Smooth muscle cell (in vitro differentiated cells): ENCODE results near the gene SHC3. TPM values are rescaled to one million over a fixed set of nuclear protein-coding genes. Genes with fewer than 3 reads are reported as not detected.
A peak's percentile ranks its signal among the peaks of the same experiment; 100 is the strongest.

Experiments used
- DNase-seq: peaks from one replicate; lab custom pipeline; 2025; ENCODE audit not compliant: unreplicated experiment; lab: John Stamatoyannopoulos, UW
- H2AFZ ChIP-seq: fragments of 200-600 bp; sonication (generic); 2 replicates; pipeline ENCODE4 v1.6.0; 2016; ENCODE audit warnings: antibody characterized with exemption, low read depth, mild to moderate bottlenecking
- H3F3A ChIP-seq: fragments of 200-600 bp; sonication (generic); 2 replicates; pipeline ENCODE4 v1.6.0; 2017; ENCODE audit warnings: antibody characterized with exemption, low read depth
- H3K27ac ChIP-seq: fragments of 200-600 bp; sonication (generic); 2 replicates; pipeline ENCODE4 v1.5.1; 2016; ENCODE audit warnings: low read depth, mild to moderate bottlenecking
- H3K27me3 ChIP-seq: fragments of 200-600 bp; sonication (generic); 2 replicates; pipeline ENCODE4 v1.6.1; 2016; ENCODE audit warnings: low read depth, mild to moderate bottlenecking
- H3K36me3 ChIP-seq: fragments of 200-600 bp; sonication (generic); 2 replicates; pipeline ENCODE4 v1.5.1; 2016; ENCODE audit warnings: low read depth
- H3K4me1 ChIP-seq: fragments of 200-600 bp; sonication (generic); 2 replicates; pipeline ENCODE4 v1.5.1; 2016; ENCODE audit warnings: low read depth
- H3K4me2 ChIP-seq: fragments of 200-600 bp; sonication (generic); 2 replicates; pipeline ENCODE4 v1.6.0; 2016; ENCODE audit warnings: mild to moderate bottlenecking
- H3K4me3 ChIP-seq: fragments of 200-600 bp; sonication (generic); 2 replicates; pipeline ENCODE4 v1.5.1; 2016; ENCODE audit warnings: mild to moderate bottlenecking
- H3K79me2 ChIP-seq: fragments of 200-600 bp; sonication (generic); 2 replicates; pipeline ENCODE4 v1.6.0; 2016; ENCODE audit warnings: low read depth, mild to moderate bottlenecking
- H3K9ac ChIP-seq: fragments of 200-600 bp; sonication (generic); 2 replicates; pipeline ENCODE4 v1.6.0; 2016; ENCODE audit warnings: low read depth
- H3K9me3 ChIP-seq: fragments of 200-600 bp; sonication (generic); replicated peaks from 2 replicates; pipeline ENCODE4 v1.5.1; 2016; ENCODE audit warnings: low read depth
- H4K20me1 ChIP-seq: fragments of 200-600 bp; sonication (generic); 2 replicates; pipeline ENCODE4 v1.6.0; 2016; ENCODE audit warnings: low read depth
- CTCF ChIP-seq: fragments of 200-600 bp; sonication (generic); IDR thresholded peaks from 2 replicates; pipeline ENCODE4 v1.5.1; 2017; ENCODE audit warnings: borderline replicate concordance, mild to moderate bottlenecking, antibody characterized with exemption; ENCODE audit not compliant: insufficient read depth, poor library complexity, severe bottlenecking
- WGBS: methylation state at CpG from one replicate; pipeline ENCODE4 v1.1.7; 2016; ENCODE audit warnings: low lambda C conversion rate; 5-methylcytosine and 5-hydroxymethylcytosine counted together
- polyA plus RNA-seq: library from polyadenylated mRNA; unstranded; fragments of >200 nt; fragmentation: Nextera tagmentation; extraction: Ambion mirVana; gene quantifications from 2 replicates; pipeline ENCODE4 v1.2.1, GENCODE V29; 2016
- total RNA-seq: library from RNA; depleted of rRNA; stranded (reverse); fragments of >200 nt; gene quantifications from 2 replicates; pipeline ENCODE4 v1.2.3, GENCODE V29; 2014

Gene SHC3
- total and polyA plus RNA-seq, 2 experiments from 2014 or later = 0.38 to 0.67 TPM

- H4K20me1 ChIP-seq = peaks cover 68% of the 10 kb centered on the region
Observed at GRCh38 chr9:88993327-88993726, 185.3 kb downstream of the SHC3 start.

GRCh38 chr9:88992556-88992955 is 186.1 kb downstream of the SHC3 start:
- Histone ChIP-seq H3K27ac (peak overlapping the region; percentile 67), H3K9ac (peak overlapping the region; percentile 72), H3K4me2 (peak overlapping the region; percentile 91), H3K27me3 (no peaks in the 10 kb centered on the region), H2AFZ (no peak overlapping the region), H3K4me3 (peak overlapping the region; percentile 75), H3F3A (peaks cover 29% of the 10 kb centered on the region), H3K36me3 (no peaks in the 10 kb centered on the region), H3K79me2 (peaks cover 72% of the 10 kb centered on the region), H3K9me3 (no peaks in the 10 kb centered on the region), H3K4me1 (peaks cover 59% of the 10 kb centered on the region), H4K20me1 (peaks cover 60% of the 10 kb centered on the region)
- TF ChIP-seq CTCF = no peak
- WGBS = 39% methylated on average over 4 of the region's 4 CpGs
- no peak for DNase-seq

More at GRCh38 chr9:88993327-88993726, 185.3 kb downstream of the SHC3 start:
- peak overlapping the region; percentile 67 for H3K27ac ChIP-seq
- H3K79me2 ChIP-seq = peaks cover 80% of the 10 kb centered on the region
- H3K9me3 ChIP-seq = no peaks in the 10 kb centered on the region
- peak overlapping the region; percentile 52 for H3K9ac ChIP-seq
- H3K36me3 ChIP-seq = no peaks in the 10 kb centered on the region
- H2AFZ ChIP-seq = no peak overlapping the region
- peak overlapping the region; percentile 75 for H3K4me3 ChIP-seq
- no peaks in the 10 kb centered on the region for H3K27me3 ChIP-seq
- WGBS = 32% methylated on average over 2 of the region's 2 CpGs
- DNase-seq = no peak
- H3K4me1 ChIP-seq = peaks cover 58% of the 10 kb centered on the region
- TF ChIP-seq CTCF = no peak
- peak overlapping the region; percentile 91 for H3K4me2 ChIP-seq
- H3F3A ChIP-seq = peaks cover 34% of the 10 kb centered on the region

- H3K27me3 ChIP-seq = no peaks in the 10 kb centered on the region
- peak within 1 kb of the TSS; percentile 91 for H3K4me2 ChIP-seq
- peak within 1 kb of the TSS; percentile 76 for H2AFZ ChIP-seq
- H3K9ac ChIP-seq = peak within 1 kb of the TSS; percentile 72
- H3K27ac ChIP-seq = peak within 1 kb of the TSS; percentile 71
- H3K9me3 ChIP-seq = no peaks in the 10 kb centered on the region
- peaks cover 52% of the 10 kb centered on the region for H3K4me1 ChIP-seq
- peak within 1 kb of the TSS; percentile 75 for H3K4me3 ChIP-seq
- peaks cover 48% of the 10 kb centered on the region for H4K20me1 ChIP-seq
- WGBS = 1% methylated on average over 61 of the region's 94 CpGs
- peaks cover 18% of the 10 kb centered on the region for H3F3A ChIP-seq
- DNase-seq = peak; percentile 78
- TF ChIP-seq CTCF = peak; percentile 16
- no peaks in the 10 kb centered on the region for H3K36me3 ChIP-seq
- H3K79me2 ChIP-seq = peaks cover 60% of the 10 kb centered on the region
Observed at GRCh38 chr9:88991066-88992034, 187.3 kb downstream of the SHC3 start, which contains the start of gene S1PR3. TSS of gene S1PR3 (plus strand) at chr9:88991468. CDS start at chr9:89001201, 9,733 bp downstream.
